GM12878 (cell line): ENCODE results near the gene ARMC6. TPM values are rescaled to one million over a fixed set of nuclear protein-coding genes. Genes with fewer than 3 reads are reported as not detected.

Experiments used
- CHD4 ChIP-seq: fragments of 200-600 bp; sonication (generic); IDR thresholded peaks from 2 replicates; pipeline ENCODE4 v1.6.1; 2016; ENCODE audit warnings: mild to moderate bottlenecking
- CREM ChIP-seq: IDR thresholded peaks from 2 replicates; pipeline ENCODE4 v1.6.1; 2014; ENCODE audit warnings: antibody characterized with exemption, low read depth
- CTCF ChIP-seq, 3 experiments: IDR thresholded peaks in 2 of 3; conservative IDR thresholded peaks in 1 of 3; 2 replicates each; pipeline ENCODE4 v1.5.1; 2011; ENCODE audit warnings: low read depth in 3 of 3, low read length in 3 of 3, mild to moderate bottlenecking in 3 of 3, control low read depth in 2 of 3, moderate library complexity in 2 of 3, inconsistent platforms in 1 of 3, mixed read lengths in 1 of 3; ENCODE audit not compliant: control insufficient read depth in 2 of 3, insufficient read depth in 1 of 3; ENCODE audit errors: extremely low read depth in 1 of 3
- E4F1 ChIP-seq: fragments of 450-650 bp; IDR thresholded peaks from 2 replicates; pipeline ENCODE4 v1.6.1; 2018; ENCODE audit warnings: borderline replicate concordance, mild to moderate bottlenecking; ENCODE audit not compliant: partially characterized antibody
- EED ChIP-seq: sonication (generic); IDR thresholded peaks from 2 replicates; pipeline ENCODE4 v1.6.1; 2016; ENCODE audit warnings: antibody characterized with exemption, low read depth
- IKZF2 ChIP-seq, 2 experiments: fragments of 450-650 bp; IDR thresholded peaks; 2 replicates each; pipeline ENCODE4 v1.6.1; 2017; ENCODE audit warnings: mild to moderate bottlenecking in 2 of 2, moderate library complexity in 2 of 2
- KLF5 ChIP-seq: fragments of 450-650 bp; IDR thresholded peaks from 2 replicates; pipeline ENCODE4 v1.6.1; 2014; ENCODE audit warnings: mild to moderate bottlenecking; ENCODE audit not compliant: partially characterized antibody
- MEF2A ChIP-seq: IDR thresholded peaks from 2 replicates; pipeline ENCODE4 v1.6.1; 2011; ENCODE audit warnings: low read depth, mild to moderate bottlenecking, low read length, moderate library complexity; ENCODE audit not compliant: insufficient read depth
- NBN ChIP-seq: fragments of 450-650 bp; IDR thresholded peaks from 2 replicates; pipeline ENCODE4 v1.6.1; 2016
- NFYB ChIP-seq: IDR thresholded peaks from 2 replicates; pipeline ENCODE4 v1.6.1; 2011; ENCODE audit warnings: low read depth, mild to moderate bottlenecking, low read length, improper control_type of control experiment, moderate library complexity; ENCODE audit not compliant: insufficient read depth
- POLR2AphosphoS2 ChIP-seq: IDR thresholded peaks from 2 replicates; pipeline ENCODE4 v1.6.1; 2011; ENCODE audit warnings: low read depth, mild to moderate bottlenecking, low read length, improper control_type of control experiment, moderate library complexity
- RAD21 ChIP-seq: IDR thresholded peaks from 2 replicates; pipeline ENCODE4 v1.6.1; 2011; ENCODE audit warnings: mild to moderate bottlenecking, low read depth, low read length, moderate library complexity; ENCODE audit not compliant: insufficient read depth
- RAD51 ChIP-seq: fragments of 450-650 bp; IDR thresholded peaks from 2 replicates; pipeline ENCODE4 v1.6.1; 2016; ENCODE audit warnings: moderate library complexity, mild to moderate bottlenecking, inconsistent platforms
- RB1 ChIP-seq: fragments of 450-650 bp; formaldehyde crosslinking; IDR thresholded peaks from 2 replicates; pipeline ENCODE4 v1.6.1; 2017; ENCODE audit warnings: mild to moderate bottlenecking, borderline replicate concordance
- SPI1 ChIP-seq: IDR thresholded peaks from 2 replicates; pipeline ENCODE4 v1.6.1; 2011; ENCODE audit warnings: low read depth, mild to moderate bottlenecking, low read length, moderate library complexity, borderline replicate concordance; ENCODE audit not compliant: insufficient read depth
- SRF ChIP-seq, 2 experiments: IDR thresholded peaks; 2 replicates each; pipeline ENCODE4 v1.6.1; 2011; ENCODE audit warnings: low read depth in 2 of 2, low read length in 2 of 2, mild to moderate bottlenecking in 1 of 2, moderate library complexity in 1 of 2
- STAT1 ChIP-seq: fragments of 450-650 bp; conservative IDR thresholded peaks from 2 replicates; pipeline ENCODE4 v1.6.1; 2014; ENCODE audit warnings: antibody characterized with exemption, mild to moderate bottlenecking
- STAT3 ChIP-seq: IDR thresholded peaks from 2 replicates; pipeline ENCODE4 v1.6.1; 2011; ENCODE audit warnings: low read depth, low read length, improper control_type of control experiment
- SUPT20H ChIP-seq: IDR thresholded peaks from 2 replicates; pipeline ENCODE4 v1.6.1; 2011; ENCODE audit warnings: low read depth, mild to moderate bottlenecking, low read length, moderate library complexity, borderline replicate concordance; ENCODE audit not compliant: control insufficient read depth
- TAF1 ChIP-seq: IDR thresholded peaks from 2 replicates; pipeline ENCODE4 v1.6.1; 2011; ENCODE audit warnings: mild to moderate bottlenecking, low read depth, low read length, borderline replicate concordance
- YY1 ChIP-seq: IDR thresholded peaks from 2 replicates; pipeline ENCODE4 v1.6.1; 2011; ENCODE audit warnings: low read depth, mild to moderate bottlenecking, low read length
- ZBED1 ChIP-seq: IDR thresholded peaks from 2 replicates; pipeline ENCODE4 v1.6.1; 2016; ENCODE audit warnings: borderline replicate concordance
- ZBTB40 ChIP-seq: fragments of 450-650 bp; IDR thresholded peaks from 2 replicates; pipeline ENCODE4 v1.6.1; 2016; ENCODE audit warnings: mild to moderate bottlenecking, moderate library complexity, borderline replicate concordance
- polyA plus RNA-seq, 11 experiments: library from polyadenylated mRNA; depleted of rRNA in 4 of 11; unstranded in 6 of 11; stranded (reverse) in 5 of 11; fragments of >200 nt; fragmentation: Nextera tagmentation in 4 of 11; fragmentation: Illumina TruSeq in 1 of 11; extraction: Ambion mirVana in 4 of 11; extraction: Trizol in 1 of 11; gene quantifications; 1 replicate in 1 of 11; 2 replicates in 10 of 11; pipeline versions ENCODE4 v1.2.1 to v1.2.3, GENCODE V29; 2011 to 2016; ENCODE audit warnings: inconsistent platforms in 2 of 11, missing spikeins in 2 of 11, low read depth in 1 of 11
- total RNA-seq, 4 experiments: library from RNA; depleted of rRNA in 3 of 4; stranded (reverse); fragments of >200 nt in 3 of 4; fragmentation: Illumina TruSeq in 1 of 4; extraction: Trizol in 1 of 4; gene quantifications; 2 replicates each; pipeline versions ENCODE4 v1.2.1 to v1.2.3, GENCODE V29; 2013 to 2021

The ARMC6 gene
- total and polyA plus RNA-seq, 10 of the 15 experiments (the other 5 are each of a cell fraction or from before 2014, with no cell fraction given) = 1.1 to 64.4 (median 41.6) TPM

GRCh38 chr19:19033426-19034203, at the start of gene ARMC6, which contains the start of gene SUGP2 (continued):
- TF ChIP-seq CTCF (IDR thresholded peaks at IDR 0.05 in 2 of 3, conservative IDR thresholded peaks at IDR 0.05 in 1 of 3; ENCODE audit: control insufficient read depth in 2 of 3, extremely low read depth in 1 of 3, insufficient read depth in 1 of 3, low read depth in 3 of 3, low read length in 3 of 3) (no peak), RAD21 (no peak), ZBTB40 (no peak), CHD4 (no peak), STAT1 (no peak), TAF1 (peak; percentile 17; the same call in 1 of the 2 replicates), KLF5 (peak; percentile 41), IKZF2 (IDR thresholded peaks at IDR 0.05) (no peak), NBN (peak; percentile 62; the same call in 1 of the 2 replicates), SUPT20H (no peak), NFYB (no peak), RAD51 (no peak), CREM (no peak), MEF2A (no peak), STAT3 (no peak), ZBED1 (no peak), E4F1 (no peak), SPI1 (0 out of 2 replicates have a peak, but pooled peaks have one; percentile 2), EED (no peak), SRF (IDR thresholded peaks at IDR 0.05; ENCODE audit: low read depth in 2 of 2, low read length in 2 of 2) (no peak), POLR2AphosphoS2 (no peak), YY1 (no peak), RB1 (no peak)
